HG03378 (cell line): ENCODE measurements around the gene CFHR3.
A peak's percentile ranks its signal among the peaks of the same experiment; 100 is the strongest.
"Not testable (repeated sequence)": the region's sequence is repeated elsewhere in the genome, so short reads cannot be mapped to it uniquely, and the experiment has no call there.

Experiments used
- ATAC-seq: cut with Tn5 transposase; IDR thresholded peaks from one replicate; pipeline ENCODE4 v1.9.1; 2021; ENCODE audit warnings: mild to moderate bottlenecking, moderate library complexity; ENCODE audit not compliant: unreplicated experiment

The CFHR3 gene

GRCh38 chr1:196774603-196775002 is at the start of gene CFHR3:
TSS of gene CFHR3 (plus strand) at chr1:196774840. CDS start at chr1:196774887, 47 bp downstream.
- ATAC-seq = peak; percentile 100

GRCh38 chr1:196732526-196732925 is 42.1 kb upstream of the CFHR3 start:
- no peak for ATAC-seq

GRCh38 chr1:196733091-196733970 is 41.3 kb upstream of the CFHR3 start:
- no peak for ATAC-seq

GRCh38 chr1:196734006-196734405 is 40.6 kb upstream of the CFHR3 start:
- no peak for ATAC-seq

- ATAC-seq = no peak
These were observed 40.2 kb upstream of the CFHR3 start for GRCh38 chr1:196734460-196734859.

- no peak for ATAC-seq
These were observed 35.9 kb upstream of the CFHR3 start for GRCh38 chr1:196738730-196739129.

- ATAC-seq = peak; percentile 95
These were observed 31.4 kb upstream of the CFHR3 start for GRCh38 chr1:196743244-196743643.

- not testable (repeated sequence) for ATAC-seq
These were observed 9.5 kb upstream of the CFHR3 start for GRCh38 chr1:196765019-196765740.

GRCh38 chr1:196769823-196770222 is 4.8 kb upstream of the CFHR3 start:
- ATAC-seq = not testable (repeated sequence)

- ATAC-seq = no peak
These were observed 927 bp upstream of the CFHR3 start for GRCh38 chr1:196773713-196774112.

- ATAC-seq = no peak
These were observed 465 bp upstream of the CFHR3 start for GRCh38 chr1:196774175-196774574.

- no peak for ATAC-seq
These were observed 3.0 kb downstream of the CFHR3 start for GRCh38 chr1:196777603-196778002.

- no peak for ATAC-seq
These were observed 4.5 kb downstream of the CFHR3 start for GRCh38 chr1:196779093-196779492.

GRCh38 chr1:196791252-196791651 is 16.6 kb downstream of the CFHR3 start:
- ATAC-seq = not testable (repeated sequence)

GRCh38 chr1:196794103-196794502 is 19.5 kb downstream of the CFHR3 start:
- ATAC-seq = not testable (repeated sequence)

GRCh38 chr1:196797891-196798290 is 23.3 kb downstream of the CFHR3 start:
- ATAC-seq = no peak

- ATAC-seq = not testable (repeated sequence)
These were observed 27.3 kb downstream of the CFHR3 start for GRCh38 chr1:196801920-196802319.

- ATAC-seq = no peak
These were observed 34.0 kb downstream of the CFHR3 start for GRCh38 chr1:196808529-196809235.

- not testable (repeated sequence) for ATAC-seq
These were observed 42.8 kb downstream of the CFHR3 start for GRCh38 chr1:196817442-196817841.

GRCh38 chr1:196819531-196819930 is 44.9 kb downstream of the CFHR3 start, which contains the start of gene CFHR1:
TSS of gene CFHR1 (plus strand) at chr1:196819731. CDS start at chr1:196819845, 114 bp downstream.
- not testable (repeated sequence) for ATAC-seq

- peak; percentile 74 for ATAC-seq
These were observed 53.2 kb downstream of the CFHR3 start for GRCh38 chr1:196827860-196828259.
